ENCODE measurements around the gene KLK4. TPM values are rescaled to one million over a fixed set of nuclear protein-coding genes. Genes with fewer than 3 reads are reported as not detected.

KLK4 gene
- total and polyA plus RNA-seq, 9 of the 15 experiments (the other 6 are each of a cell fraction or from before 2014, with no cell fraction given): not detected

GRCh38 chr19:50875795-50876422 lies 35.3 kb downstream of the KLK4 start:
- in situ Hi-C loops (cut with MboI): no loop called here
- Histone ChIP-seq H2AFZ (ENCODE audit: low read depth, low read length) (no peak overlapping the region), H3K79me2 (ENCODE audit: control insufficient read depth, insufficient read depth, low read length) (no peaks in the 10 kb centered on the region), H3K36me3 (ENCODE audit: control insufficient read depth, insufficient read depth, low read length) (no peaks in the 10 kb centered on the region), H3K4me3 (no peak overlapping the region), H3K27me3 (ENCODE audit: control insufficient read depth in 2 of 2, insufficient read depth in 2 of 2, low read length in 2 of 2) (peaks cover 15 to 56% of the 10 kb centered on the region in 2 experiments; a peak in 4 of 5 replicates), H3K9ac (ENCODE audit: insufficient read depth in 1 of 2, low read depth in 2 of 2, low read length in 2 of 2) (peak overlapping the region in 1 of 2 experiments; percentile 33; a peak in 1 of 4 replicates), H3K4me1 (replicated peaks in 1 of 2; ENCODE audit: control insufficient read depth in 2 of 2, insufficient read depth in 2 of 2, low read length in 2 of 2) (peaks cover 15 to 18% of the 10 kb centered on the region in 2 experiments), H3K9me3 (replicated peaks; ENCODE audit: control insufficient read depth, insufficient read depth, low read depth, low read length) (0 out of 2 replicates have a peak, but pooled peaks cover under 1% of the 10 kb centered on the region), H3K27ac (ENCODE audit: extremely low read depth, low read depth, low read length) (no peak overlapping the region), H3K4me2 (ENCODE audit: insufficient read depth, low read length) (no peak overlapping the region), H3K9me1 (ENCODE audit: control insufficient read depth, insufficient read depth, low read length) (no peaks in the 10 kb centered on the region), H4K20me1 (replicated peaks; ENCODE audit: control insufficient read depth, insufficient read depth, low read length) (no peaks in the 10 kb centered on the region)
- intact Hi-C loops (cut with micrococcal nuclease): no loop called here
- FAIRE-seq: no peak
- ChIA-PET CTCF (ENCODE audit: low intra/inter-chr PET ratio) (no interaction called here), POLR2A (interaction anchor here (3.4 kb wide), 1 partner anchor 72 kb away, joined by 12 read pairs; no protein-coding TSS in a partner anchor)
- TF ChIP-seq ZNF512 (tag; IDR thresholded peaks at IDR 0.05) (peak; percentile 73), NELFE (IDR thresholded peaks at IDR 0.05; ENCODE audit: insufficient read depth, insufficient read length) (no peak), THRB (CRISPR knock-in tag; conservative IDR thresholded peaks at IDR 0.05) (0 out of 2 replicates have a peak, but pooled peaks have one; percentile 38), MBD1 (CRISPR knock-in tag; IDR thresholded peaks at IDR 0.05) (no peak), MCM3 (IDR thresholded peaks at IDR 0.05) (no peak), ELF4 (CRISPR knock-in tag; IDR thresholded peaks at IDR 0.05) (peak; percentile 27; the same call in 1 of the 2 replicates)
- WGBS (ENCODE audit: insufficient coverage, low coverage, missing lambda C conversion rate): 0% methylated on average over 5 of the region's 9 CpGs
- BruUV-seq (replicated peaks): no TSS peak
- DNase-seq (ENCODE audit: extremely low read depth in 1 of 4, low spot score in 3 of 4): no peak
- ATAC-seq: no peak

Data from K562 (cell line).